IMR-90 (cell line): ENCODE measurements around the gene ABO. TPM values are rescaled to one million over a fixed set of nuclear protein-coding genes. Genes with fewer than 3 reads are reported as not detected.
"Not testable (repeated sequence)": the region's sequence is repeated elsewhere in the genome, so short reads cannot be mapped to it uniquely, and the experiment has no call there.

Source experiments
- ATAC-seq: fragments of 200-7000 bp; cut with Tn5 transposase; 2 replicates; pipeline ENCODE4 v1.9.1; 2020; ENCODE audit warnings: low read depth, mild to moderate bottlenecking, moderate library complexity
- BruUV-seq: library from RNA; stranded (reverse); fragments of 400-500 nt; replicated peaks from 2 replicates; lab custom pipeline; 2021; lab: Mats Ljungman, UMichigan
- CTCF ChIA-PET: fragments of 300-600 bp; formaldehyde crosslinking; extraction: SDS; loops from one replicate; lab custom pipeline; 2021; ENCODE audit warnings: antibody characterized with exemption; lab: Yijun Ruan, JAX
- POLR2A ChIA-PET: fragments of 300-600 bp; sonication (Branson Sonifier 250); formaldehyde crosslinking; loops from one replicate; lab custom pipeline; 2022; ENCODE audit warnings: antibody characterized with exemption; ENCODE audit not compliant: unreplicated experiment; lab: Charles Lee
- DNase-seq: peaks from one replicate; pipeline ENCODE4 v3.0.0; 2013
- H2AFZ ChIP-seq: replicated peaks from 2 replicates; pipeline ENCODE3; 2013; ENCODE audit warnings: low read length, mild to moderate bottlenecking; ENCODE audit not compliant: poor library complexity
- H2AK5ac ChIP-seq: 2 replicates; pipeline ENCODE4 v1.6.1; 2013; ENCODE audit warnings: low read depth, low read length, inconsistent platforms
- H2AK9ac ChIP-seq: replicated peaks from 2 replicates; pipeline ENCODE3; 2013; ENCODE audit warnings: mild to moderate bottlenecking, low read depth, low read length, moderate library complexity; ENCODE audit not compliant: poor library complexity
- H2BK120ac ChIP-seq: 2 replicates; pipeline ENCODE4 v1.6.1; 2013; ENCODE audit warnings: low read depth, low read length, inconsistent platforms
- H2BK15ac ChIP-seq: 3 replicates; pipeline ENCODE4 v1.6.1; 2013; ENCODE audit warnings: low read depth, low read length, inconsistent platforms
- H2BK20ac ChIP-seq: 2 replicates; pipeline ENCODE4 v1.6.1; 2013; ENCODE audit warnings: low read depth, mild to moderate bottlenecking, inconsistent platforms, low read length, moderate library complexity
- H2BK5ac ChIP-seq: 2 replicates; pipeline ENCODE4 v1.6.1; 2013; ENCODE audit warnings: mild to moderate bottlenecking, low read depth, low read length, inconsistent platforms; ENCODE audit not compliant: poor library complexity, severe bottlenecking
- H3K14ac ChIP-seq: replicated peaks from 2 replicates; pipeline ENCODE4 v1.6.1; 2013; ENCODE audit warnings: low read depth, low read length, inconsistent platforms
- H3K18ac ChIP-seq: 2 replicates; pipeline ENCODE4 v1.6.1; 2013; ENCODE audit warnings: low read depth, low read length, control low read depth
- H3K23ac ChIP-seq: 2 replicates; pipeline ENCODE4 v1.6.1; 2013; ENCODE audit warnings: low read depth, low read length, inconsistent platforms
- H3K27ac ChIP-seq: 2 replicates; pipeline ENCODE4 v1.5.1; 2013; ENCODE audit warnings: mild to moderate bottlenecking, control low read depth, low read length; ENCODE audit not compliant: insufficient read depth
- H3K27me3 ChIP-seq: 2 replicates; pipeline ENCODE4 v1.6.1; 2013; ENCODE audit warnings: low read length; ENCODE audit not compliant: control insufficient read depth, insufficient read depth
- H3K36me3 ChIP-seq: 2 replicates; pipeline ENCODE4 v1.6.1; 2013; ENCODE audit warnings: low read length, mixed read lengths; ENCODE audit not compliant: control insufficient read depth, insufficient read depth
- H3K4ac ChIP-seq: 2 replicates; pipeline ENCODE4 v1.6.1; 2013; ENCODE audit warnings: low read depth, low read length, inconsistent platforms
- H3K4me1 ChIP-seq: 2 replicates; pipeline ENCODE4 v1.6.1; 2013; ENCODE audit warnings: low read length, mixed read lengths; ENCODE audit not compliant: control insufficient read depth, insufficient read depth
- H3K4me2 ChIP-seq: 2 replicates; pipeline ENCODE4 v1.6.1; 2013; ENCODE audit warnings: low read depth, mild to moderate bottlenecking, control low read depth, low read length, moderate library complexity
- H3K4me3 ChIP-seq: 2 replicates; pipeline ENCODE4 v1.5.1; 2013; ENCODE audit warnings: low read depth, mild to moderate bottlenecking, control low read depth, low read length, moderate library complexity; ENCODE audit not compliant: insufficient read depth
- H3K56ac ChIP-seq: 2 replicates; pipeline ENCODE4 v1.6.1; 2013; ENCODE audit warnings: low read length, inconsistent platforms; ENCODE audit not compliant: insufficient read depth; ENCODE audit errors: extremely low read depth
- H3K79me1 ChIP-seq, 2 experiments: 2 replicates each; pipeline ENCODE4 v1.6.1; 2013; ENCODE audit warnings: low read length in 2 of 2, inconsistent platforms in 1 of 2, low read depth in 1 of 2
- H3K9ac ChIP-seq: 2 replicates; pipeline ENCODE4 v1.6.1; 2013; ENCODE audit warnings: low read depth, low read length, control low read depth
- H3K9me1 ChIP-seq: 2 replicates; pipeline ENCODE4 v1.6.1; 2013; ENCODE audit warnings: low read length, inconsistent platforms; ENCODE audit not compliant: insufficient read depth
- H3K9me3 ChIP-seq: 2 replicates; pipeline ENCODE4 v1.6.1; 2013; ENCODE audit warnings: low read length; ENCODE audit not compliant: control insufficient read depth, insufficient read depth
- H4K20me1 ChIP-seq: 2 replicates; pipeline ENCODE4 v1.6.1; 2013; ENCODE audit warnings: low read length, inconsistent platforms; ENCODE audit not compliant: insufficient read depth
- H4K5ac ChIP-seq: 2 replicates; pipeline ENCODE4 v1.6.1; 2013; ENCODE audit warnings: mild to moderate bottlenecking, low read depth, low read length, control low read depth
- H4K8ac ChIP-seq, 2 experiments: 2 replicates each; pipeline ENCODE4 v1.6.1; 2013; ENCODE audit warnings: low read depth in 2 of 2, low read length in 2 of 2, control low read depth in 1 of 2, inconsistent platforms in 1 of 2
- H4K91ac ChIP-seq: 2 replicates; pipeline ENCODE4 v1.6.1; 2013; ENCODE audit warnings: low read depth, low read length, inconsistent platforms; ENCODE audit not compliant: insufficient read depth
- WGBS, 2 experiments: methylation state at CpG; one replicate each; pipeline versions ENCODE4 v1.1.5 to v1.1.7; 2013; ENCODE audit warnings: missing lambda C conversion rate in 2 of 2; ENCODE audit not compliant: insufficient read length in 1 of 2; ENCODE audit errors: extremely low coverage in 2 of 2; 5-methylcytosine and 5-hydroxymethylcytosine counted together
- dilution Hi-C: fragments of 300-500 bp; cut with HindIII; formaldehyde crosslinking; loops from one replicate; pipeline ENCODE4 v1.14.3; 2018; ENCODE audit warnings: low sequenced_read_pairs; ENCODE audit not compliant: unreplicated experiment
- in situ Hi-C: fragments of 300-500 bp; cut with MboI; formaldehyde crosslinking; loops from 3 replicates; pipeline ENCODE4 v1.14.3; 2019; ENCODE audit warnings: low sequenced_read_pairs, inconsistent platforms, mixed read lengths
- intact Hi-C: fragments of 100-400 bp; cut with micrococcal nuclease; formaldehyde crosslinking; loops from 2 replicates; pipeline ENCODE4 v1.10.0; 2022
- polyA plus RNA-seq, 3 experiments: library from polyadenylated mRNA; depleted of rRNA; stranded (reverse); fragments of >200 nt; gene quantifications; 2 replicates each; pipeline ENCODE4 v1.2.3, GENCODE V29; 2012; ENCODE audit warnings: low replicate concordance in 1 of 3
- total RNA-seq: library from RNA; depleted of rRNA; stranded (reverse); fragments of >200 nt; gene quantifications from 2 replicates; pipeline ENCODE4 v1.2.3, GENCODE V29; 2012

Gene ABO
- total and polyA plus RNA-seq, 2 of the 4 experiments (the other 2 are of a cell fraction), result not detected

DNA sequence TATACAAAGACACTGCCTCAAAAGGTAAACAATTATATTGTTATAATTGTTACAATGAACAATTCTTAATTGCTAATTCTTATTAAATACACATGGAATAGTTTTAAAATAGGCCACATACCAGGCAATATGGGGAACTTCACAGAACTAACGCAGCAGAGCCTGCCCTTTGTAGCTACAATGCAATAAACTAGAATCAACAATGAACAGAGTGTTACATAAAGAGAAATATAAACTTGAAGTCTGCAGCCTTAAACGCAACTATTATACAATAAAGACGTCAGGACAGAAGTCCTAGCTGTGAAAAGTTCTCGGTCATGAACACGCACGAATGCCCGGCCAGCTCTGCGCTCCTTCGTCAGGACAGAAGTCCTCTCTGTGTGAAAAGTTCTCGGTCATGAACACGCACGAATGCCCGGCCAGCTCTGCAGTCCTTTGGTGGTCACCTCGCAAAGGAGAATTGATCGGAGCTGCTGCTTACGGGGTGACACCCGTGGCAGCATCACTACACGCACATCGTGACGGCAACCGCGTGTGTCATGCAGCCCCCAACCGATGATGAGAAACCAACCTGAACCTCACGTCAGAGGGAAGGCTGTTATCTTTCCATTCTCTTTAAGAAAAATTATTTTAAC lies 43.0 kb downstream of the ABO start:
- H3K9ac ChIP-seq, H4K20me1 ChIP-seq, H4K8ac ChIP-seq, in situ Hi-C loops, dilution Hi-C loops, H3K27ac ChIP-seq, H3K4me2 ChIP-seq, H3K18ac ChIP-seq, H3K27me3 ChIP-seq, H2BK120ac ChIP-seq, H3K79me1 ChIP-seq, DNase-seq, H3K36me3 ChIP-seq, H2AK9ac ChIP-seq, H3K9me1 ChIP-seq, H3K56ac ChIP-seq, H2AFZ ChIP-seq, H4K91ac ChIP-seq, ATAC-seq, H3K14ac ChIP-seq, H3K9me3 ChIP-seq, H3K4me3 ChIP-seq, H2AK5ac ChIP-seq, H3K4ac ChIP-seq, CTCF ChIA-PET, BruUV-seq, H2BK20ac ChIP-seq, H3K4me1 ChIP-seq, H4K5ac ChIP-seq, intact Hi-C loops, H2BK15ac ChIP-seq, H3K23ac ChIP-seq, POLR2A ChIA-PET, H2BK5ac ChIP-seq: not testable (repeated sequence)
- 78% methylated on average over 12 of the region's 24 CpGs; no CpG with 5 or more reads in 1 of the 2 experiments for WGBS, 2 experiments

DNA sequence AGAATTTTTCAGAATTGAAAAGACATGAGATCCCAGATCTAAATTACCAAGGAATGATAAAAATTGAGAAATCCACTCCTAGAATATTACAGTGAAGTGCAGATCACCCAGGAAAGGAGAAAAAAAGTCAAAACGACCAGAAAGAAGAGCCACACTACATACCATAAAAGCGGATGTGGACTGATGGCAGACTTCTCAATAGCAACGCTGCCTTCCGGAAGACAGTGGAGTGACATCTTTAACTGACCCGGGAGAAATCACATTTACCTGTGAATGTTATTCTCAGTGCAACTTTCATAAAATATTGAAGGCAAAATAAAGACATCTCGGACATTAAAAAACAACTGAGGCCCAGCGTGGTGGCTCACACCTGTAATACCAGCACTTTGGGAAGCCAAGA lies 44.5 kb downstream of the ABO start:
- DNase-seq, H3K9me1 ChIP-seq, ATAC-seq, H3K18ac ChIP-seq, dilution Hi-C loops, H3K4me2 ChIP-seq, H3K4me1 ChIP-seq, H4K8ac ChIP-seq, H3K4me3 ChIP-seq, H3K27me3 ChIP-seq, H2AK9ac ChIP-seq, H3K9ac ChIP-seq, H3K9me3 ChIP-seq, H2BK20ac ChIP-seq, POLR2A ChIA-PET, H3K79me1 ChIP-seq, H3K14ac ChIP-seq, H2BK5ac ChIP-seq, H3K36me3 ChIP-seq, H3K27ac ChIP-seq, H4K20me1 ChIP-seq, H4K5ac ChIP-seq, H4K91ac ChIP-seq, BruUV-seq, H2BK15ac ChIP-seq, intact Hi-C loops, H3K56ac ChIP-seq, CTCF ChIA-PET, in situ Hi-C loops, H3K4ac ChIP-seq, H2AK5ac ChIP-seq, H3K23ac ChIP-seq, H2BK120ac ChIP-seq, H2AFZ ChIP-seq: not testable (repeated sequence)
- WGBS, 2 experiments, result no CpG with 5 or more reads among the region's 7 CpGs
